LNCaP clone FGC (cell line): ENCODE data around the gene ARHGDIG.
"Not testable (repeated sequence)": the region's sequence is repeated elsewhere in the genome, so short reads cannot be mapped to it uniquely, and the experiment has no call there.

Experiments
- DNase-seq: peaks from one replicate; pipeline ENCODE4 v3.0.0-alpha.2; 2011; ENCODE audit warnings: low read depth
- H3K4me3 ChIP-seq: 2 replicates; pipeline ENCODE4 v1.5.1; 2011; ENCODE audit warnings: mild to moderate bottlenecking, low read depth, low read length, control low read depth
- CTCF ChIP-seq: IDR thresholded peaks from 2 replicates; pipeline ENCODE4 v1.5.1; 2012; ENCODE audit warnings: mild to moderate bottlenecking; ENCODE audit not compliant: control insufficient read depth, insufficient read depth; ENCODE audit errors: extremely low read depth

The ARHGDIG gene

GRCh38 chr16:330741-331140 is 50.4 kb downstream of the ARHGDIG start:
- TF ChIP-seq CTCF, result no peak
- DNase-seq, result no peak
- H3K4me3 ChIP-seq, result no peak overlapping the region

- not testable (repeated sequence) for H3K4me3 ChIP-seq, DNase-seq
Measured at GRCh38 chr16:331181-331814, 50.9 kb downstream of the ARHGDIG start.
